BLaER1 treated with 17β-estradiol and CSF1 and Interleukin-3, amounts not matched to agents 10 nM and 100 nM (cell line): ENCODE results near the gene OR6Y1.

Source experiments
- H3K27ac ChIP-seq, 11 experiments: shearing (Covaris generic); formaldehyde crosslinking; 2 replicates each; pipeline ENCODE4 v1.8.1; 2022
- H3K27me3 ChIP-seq, 11 experiments: shearing (Covaris generic); formaldehyde crosslinking; 2 replicates each; pipeline ENCODE4 v1.8.1; 2022
- H3K36me3 ChIP-seq, 11 experiments: shearing (Covaris generic); formaldehyde crosslinking; 2 replicates each; pipeline ENCODE4 v1.8.1; 2022
- H3K4me1 ChIP-seq, 10 experiments: shearing (Covaris generic); formaldehyde crosslinking; 2 replicates each; pipeline ENCODE4 v1.8.1; 2022
- H3K4me2 ChIP-seq, 11 experiments: shearing (Covaris generic); formaldehyde crosslinking; 2 replicates each; pipeline ENCODE4 v1.8.1; 2022
- H3K4me3 ChIP-seq, 10 experiments: shearing (Covaris generic); formaldehyde crosslinking; 2 replicates each; pipeline ENCODE4 v1.8.1; 2022
- H3K9ac ChIP-seq, 11 experiments: shearing (Covaris generic); formaldehyde crosslinking; 2 replicates each; pipeline ENCODE4 v1.8.1; 2022
- H3K9me3 ChIP-seq, 11 experiments: shearing (Covaris generic); formaldehyde crosslinking; replicated peaks in 1 of 11; 2 replicates each; pipeline ENCODE4 v1.8.1; 2022
- H4K20me1 ChIP-seq, 11 experiments: shearing (Covaris generic); formaldehyde crosslinking; 2 replicates each; pipeline ENCODE4 v1.8.1; 2022
- Cebpa-rat ChIP-seq, 11 experiments: shearing (Covaris generic); IDR thresholded peaks; 2 replicates each; pipeline ENCODE4 v1.8.1; 2022

The OR6Y1 gene, protein sequence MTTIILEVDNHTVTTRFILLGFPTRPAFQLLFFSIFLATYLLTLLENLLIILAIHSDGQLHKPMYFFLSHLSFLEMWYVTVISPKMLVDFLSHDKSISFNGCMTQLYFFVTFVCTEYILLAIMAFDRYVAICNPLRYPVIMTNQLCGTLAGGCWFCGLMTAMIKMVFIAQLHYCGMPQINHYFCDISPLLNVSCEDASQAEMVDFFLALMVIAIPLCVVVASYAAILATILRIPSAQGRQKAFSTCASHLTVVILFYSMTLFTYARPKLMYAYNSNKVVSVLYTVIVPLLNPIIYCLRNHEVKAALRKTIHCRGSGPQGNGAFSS

GRCh38 chr1:158554352-158554751 lies at the start of gene OR6Y1:
Gene OR6Y1 (minus strand): TSS chr1:158554405. CDS start chr1:158548105, 6,300 bp downstream.
- Histone ChIP-seq H4K20me1 (no peaks in the 10 kb centered on the region), H3K4me2 (no peak within 1 kb of the TSS), H3K27ac (no peak within 1 kb of the TSS), H3K4me1 (no peaks in the 10 kb centered on the region), H3K36me3 (no peaks in the 10 kb centered on the region), H3K27me3 (no peaks in the 10 kb centered on the region), H3K9ac (no peak within 1 kb of the TSS), H3K9me3 (no peaks in the 10 kb centered on the region), H3K4me3 (no peak within 1 kb of the TSS)
- no peak for TF ChIP-seq Cebpa-rat (IDR thresholded peaks at IDR 0.05)

DNA sequence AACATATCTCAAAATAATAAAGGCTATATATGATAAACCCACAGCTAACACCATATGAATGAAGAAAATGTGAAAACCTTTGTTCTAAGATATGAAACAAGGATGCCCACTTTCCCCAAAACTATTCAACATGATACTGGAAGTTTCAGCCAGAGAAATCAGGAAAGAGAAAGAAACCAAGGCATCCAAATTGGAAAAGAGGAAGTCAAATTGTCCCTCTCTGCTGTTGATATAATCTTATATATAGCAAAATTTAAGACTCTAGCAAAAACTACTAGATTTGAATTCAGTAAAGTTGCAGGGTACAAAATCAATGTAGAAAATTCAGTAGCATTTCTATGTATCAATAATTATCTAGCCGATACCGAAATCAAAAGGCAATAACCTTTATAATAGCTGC lies 46.5 kb upstream of the OR6Y1 start:
- no peak overlapping the region for H3K4me3 ChIP-seq
- no peak for TF ChIP-seq Cebpa-rat (IDR thresholded peaks at IDR 0.05)
- no peak overlapping the region for H3K9ac ChIP-seq
- no peaks in the 10 kb centered on the region for H4K20me1 ChIP-seq
- no peak overlapping the region for H3K27ac ChIP-seq
- H3K9me3 ChIP-seq, result peaks cover 23 to 35% (median 32%) of the 10 kb centered on the region in 11 experiments
- H3K27me3 ChIP-seq, result no peaks in the 10 kb centered on the region
- no peak overlapping the region for H3K4me2 ChIP-seq
- no peaks in the 10 kb centered on the region for H3K36me3 ChIP-seq
- no peaks in the 10 kb centered on the region for H3K4me1 ChIP-seq

DNA sequence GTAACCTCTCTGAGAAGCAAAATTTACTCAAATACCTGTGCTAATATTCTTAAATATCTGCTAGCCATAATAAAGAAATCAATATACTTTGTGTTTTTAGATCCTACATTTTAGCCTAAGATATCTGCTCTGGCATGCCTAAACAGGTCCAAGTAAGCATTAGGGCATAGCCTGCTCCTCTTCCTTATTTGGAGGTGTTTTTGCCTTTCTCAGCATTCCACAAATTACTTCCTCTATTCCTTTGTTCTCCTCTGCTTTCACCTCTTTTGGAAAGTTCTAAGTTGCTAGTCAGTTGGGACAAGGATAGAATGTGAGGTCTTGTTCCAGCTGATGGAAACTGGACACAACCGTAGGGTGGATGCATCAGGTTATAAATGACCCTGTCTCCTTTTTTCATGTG lies 32.7 kb upstream of the OR6Y1 start:
- H3K4me3 ChIP-seq, result no peak overlapping the region
- no peak overlapping the region for H3K9ac ChIP-seq
- 0 out of 22 replicates have a peak, but pooled peaks cover 0 to 3% (median 0%) of the 10 kb centered on the region in 11 experiments for H3K36me3 ChIP-seq
- H3K4me1 ChIP-seq, result no peaks in the 10 kb centered on the region
- H4K20me1 ChIP-seq, result no peaks in the 10 kb centered on the region
- TF ChIP-seq Cebpa-rat (IDR thresholded peaks at IDR 0.05), result no peak
- no peaks in the 10 kb centered on the region for H3K27me3 ChIP-seq
- peaks cover 14 to 29% (median 17%) of the 10 kb centered on the region in 11 experiments for H3K9me3 ChIP-seq
- no peak overlapping the region for H3K4me2 ChIP-seq
- no peak overlapping the region for H3K27ac ChIP-seq

- TF ChIP-seq Cebpa-rat (IDR thresholded peaks at IDR 0.05), result no peak
- Histone ChIP-seq H3K27ac (no peak overlapping the region), H3K4me3 (no peak overlapping the region), H3K36me3 (0 out of 22 replicates have a peak, but pooled peaks cover 0 to 3% (median 0%) of the 10 kb centered on the region in 11 experiments), H4K20me1 (no peaks in the 10 kb centered on the region), H3K9me3 (peaks cover 14 to 27% (median 17%) of the 10 kb centered on the region in 11 experiments), H3K4me1 (no peaks in the 10 kb centered on the region), H3K9ac (no peak overlapping the region), H3K4me2 (no peak overlapping the region), H3K27me3 (no peaks in the 10 kb centered on the region)
These were observed 29.8 kb upstream of the OR6Y1 start for GRCh38 chr1:158583962-158584361.

DNA sequence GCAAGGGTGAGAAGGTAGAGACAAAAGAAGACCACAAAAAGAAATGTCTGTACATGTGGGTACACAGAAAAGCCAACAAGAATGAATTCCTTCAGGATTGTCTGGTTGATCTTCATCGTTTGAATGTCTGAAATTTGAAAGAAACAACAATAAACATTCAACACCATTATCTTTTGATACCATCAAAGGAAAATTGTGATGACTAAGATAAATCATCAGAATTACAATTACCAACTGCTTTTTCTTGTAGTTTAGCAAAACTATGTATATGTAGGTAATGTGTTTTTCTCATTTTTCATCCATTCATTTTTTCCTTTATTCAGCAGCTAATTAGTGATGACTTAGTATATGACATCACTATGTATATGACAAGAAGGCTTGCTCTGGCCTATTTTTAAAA lies 25.5 kb upstream of the OR6Y1 start, which contains the start of gene OR10X1:
TSS of gene OR10X1 (minus strand) at position 167 of the 400 bp plus-strand sequence. CDS start at position 167, 0 bp downstream.
- TF ChIP-seq Cebpa-rat (IDR thresholded peaks at IDR 0.05), result no peak
- no peak within 1 kb of the TSS for H3K4me3 ChIP-seq
- H3K4me2 ChIP-seq, result no peak within 1 kb of the TSS
- no peaks in the 10 kb centered on the region for H3K27me3 ChIP-seq
- H3K9me3 ChIP-seq, result no peaks in the 10 kb centered on the region
- H3K9ac ChIP-seq, result no peak within 1 kb of the TSS
- H3K36me3 ChIP-seq, result no peaks in the 10 kb centered on the region
- H3K27ac ChIP-seq, result no peak within 1 kb of the TSS
- H4K20me1 ChIP-seq, result no peaks in the 10 kb centered on the region
- no peaks in the 10 kb centered on the region for H3K4me1 ChIP-seq

- H3K4me1 ChIP-seq, result no peaks in the 10 kb centered on the region
- TF ChIP-seq Cebpa-rat (IDR thresholded peaks at IDR 0.05), result no peak
These were observed 23.4 kb upstream of the OR6Y1 start for GRCh38 chr1:158577561-158577960.

GRCh38 chr1:158572226-158572625 lies 18.0 kb upstream of the OR6Y1 start:
- no peaks in the 10 kb centered on the region for H3K27me3 ChIP-seq
- no peak overlapping the region for H3K4me3 ChIP-seq
- no peak overlapping the region for H3K27ac ChIP-seq
- H3K4me2 ChIP-seq, result no peak overlapping the region
- no peak for TF ChIP-seq Cebpa-rat (IDR thresholded peaks at IDR 0.05)
- H3K36me3 ChIP-seq, result no peaks in the 10 kb centered on the region
- H3K9me3 ChIP-seq, result no peaks in the 10 kb centered on the region
- no peaks in the 10 kb centered on the region for H4K20me1 ChIP-seq
- no peaks in the 10 kb centered on the region; a peak in 1 of 20 replicates for H3K4me1 ChIP-seq
- no peak overlapping the region for H3K9ac ChIP-seq

More at GRCh38 chr1:158577561-158577960, 23.4 kb upstream of the OR6Y1 start:
- no peaks in the 10 kb centered on the region for H4K20me1 ChIP-seq
- no peaks in the 10 kb centered on the region for H3K27me3 ChIP-seq
- H3K9me3 ChIP-seq, result no peaks in the 10 kb centered on the region
- no peaks in the 10 kb centered on the region for H3K36me3 ChIP-seq
- no peak overlapping the region for H3K27ac ChIP-seq
- H3K9ac ChIP-seq, result no peak overlapping the region
- H3K4me2 ChIP-seq, result no peak overlapping the region
- H3K4me3 ChIP-seq, result no peak overlapping the region

GRCh38 chr1:158570480-158570879 lies 16.3 kb upstream of the OR6Y1 start, which contains the start of gene OR6P1:
Gene OR6P1 (minus strand): TSS chr1:158570580. CDS start chr1:158563604, 6,976 bp downstream.
- TF ChIP-seq Cebpa-rat (IDR thresholded peaks at IDR 0.05), result no peak
- no peak within 1 kb of the TSS for H3K27ac ChIP-seq
- no peak within 1 kb of the TSS for H3K4me2 ChIP-seq
- no peak within 1 kb of the TSS for H3K9ac ChIP-seq
- H3K4me3 ChIP-seq, result no peak within 1 kb of the TSS
- H3K27me3 ChIP-seq, result no peaks in the 10 kb centered on the region
- no peaks in the 10 kb centered on the region for H3K36me3 ChIP-seq
- peaks cover 0 to 4% (median 0%) of the 10 kb centered on the region in 11 experiments; a peak in 2 of 22 replicates for H3K9me3 ChIP-seq
- H3K4me1 ChIP-seq, result no peaks in the 10 kb centered on the region; a peak in 1 of 20 replicates
- H4K20me1 ChIP-seq, result no peaks in the 10 kb centered on the region

DNA sequence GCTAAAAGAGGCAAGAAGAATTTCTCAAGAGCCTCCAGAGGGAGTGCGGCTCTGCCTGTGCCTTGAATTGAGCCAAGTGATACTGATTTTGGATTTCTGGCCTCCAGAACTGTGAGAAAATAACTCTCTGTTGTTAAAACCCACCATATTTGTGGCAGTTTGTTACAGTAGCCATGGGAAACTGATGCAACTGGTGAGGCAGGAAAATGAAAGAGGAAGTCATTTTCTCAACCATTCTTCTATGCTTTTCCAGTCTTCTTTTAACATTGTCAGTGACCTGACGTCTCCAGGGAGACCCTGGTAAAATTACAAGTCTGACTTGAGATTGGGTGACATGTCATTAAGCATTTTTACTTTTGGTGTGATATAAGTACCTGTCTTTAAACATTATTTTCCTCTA lies 10.4 kb upstream of the OR6Y1 start:
- H3K27ac ChIP-seq, result peak overlapping the region; percentile 40 to 91 (median 85); a peak in 21 of 22 replicates
- H3K36me3 ChIP-seq, result no peaks in the 10 kb centered on the region
- H3K4me1 ChIP-seq, result peaks cover 12 to 21% (median 19%) of the 10 kb centered on the region in 10 experiments
- H3K9me3 ChIP-seq, result peaks cover 0 to 18% (median 10%) of the 10 kb centered on the region in 11 experiments; a peak in 17 of 22 replicates
- TF ChIP-seq Cebpa-rat (IDR thresholded peaks at IDR 0.05), result peak in 7 of 11 experiments; percentile 7 to 73 (median 63); a peak in 8 of 22 replicates
- peak overlapping the region; percentile 49 to 71 (median 64) for H3K4me2 ChIP-seq
- H3K27me3 ChIP-seq, result no peaks in the 10 kb centered on the region
- H4K20me1 ChIP-seq, result no peaks in the 10 kb centered on the region
- H3K9ac ChIP-seq, result peak overlapping the region in 9 of 11 experiments; percentile 42 to 70 (median 63); a peak in 16 of 22 replicates
- peak overlapping the region in 3 of 10 experiments; percentile 2 to 13 (median 4); a peak in 4 of 20 replicates for H3K4me3 ChIP-seq
